HG03378 (cell line): ENCODE results near the gene CACNG3.
"Not testable (repeated sequence)": the region's sequence is repeated elsewhere in the genome, so short reads cannot be mapped to it uniquely, and the experiment has no call there.

Experiments
- ATAC-seq: cut with Tn5 transposase; IDR thresholded peaks from one replicate; pipeline ENCODE4 v1.9.1; 2021; ENCODE audit warnings: mild to moderate bottlenecking, moderate library complexity; ENCODE audit not compliant: unreplicated experiment

Gene CACNG3

DNA sequence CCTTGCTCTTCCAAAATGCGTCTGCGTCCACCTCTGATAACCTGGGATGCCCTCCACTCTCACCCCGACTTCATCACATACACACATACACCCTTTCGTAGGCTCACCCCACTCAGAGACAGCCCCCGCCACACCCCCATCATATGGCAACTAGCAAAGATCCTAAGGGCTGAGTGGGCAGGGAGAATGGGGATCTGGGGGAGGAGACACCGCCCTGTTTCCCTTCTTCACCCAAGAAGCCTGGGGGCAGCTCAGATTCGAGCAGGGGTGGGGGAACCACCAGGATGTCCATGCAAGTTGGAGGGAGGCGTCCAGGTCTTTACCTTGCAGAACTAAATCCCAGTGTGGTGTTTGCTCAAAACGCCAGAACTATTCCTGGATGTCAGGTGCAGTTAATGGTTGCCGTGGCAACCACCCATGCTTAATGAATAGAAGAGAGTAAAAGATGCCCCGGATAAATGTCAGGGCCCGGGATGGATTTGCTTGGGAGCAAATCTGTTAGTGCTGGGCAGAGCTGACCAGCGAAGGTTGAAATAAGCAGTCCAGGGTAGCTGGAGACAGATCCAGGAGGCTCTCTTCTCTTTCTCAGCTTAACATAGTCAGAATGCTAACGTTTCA is 72.8 kb downstream of the CACNG3 start:
- no peak for ATAC-seq

DNA sequence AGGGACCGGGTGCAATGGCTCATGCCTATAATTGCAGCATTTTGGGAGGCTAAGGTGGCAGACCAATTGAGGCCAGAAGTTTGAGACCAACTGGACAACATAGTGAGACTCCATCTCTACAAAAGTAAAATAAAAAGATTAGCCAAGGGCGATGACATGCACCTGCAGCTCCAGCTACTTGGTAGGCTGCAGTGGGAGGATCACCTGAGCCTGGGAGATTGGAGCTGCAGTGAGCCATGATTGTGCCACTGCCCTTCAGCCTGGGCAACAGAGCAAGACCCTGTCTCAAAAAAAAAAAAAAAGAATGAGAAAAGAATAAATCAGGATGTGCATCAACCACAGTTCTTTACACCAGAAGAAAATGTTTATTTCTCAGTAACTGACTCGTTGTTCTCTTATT is 76.0 kb downstream of the CACNG3 start:
- no peak for ATAC-seq

DNA sequence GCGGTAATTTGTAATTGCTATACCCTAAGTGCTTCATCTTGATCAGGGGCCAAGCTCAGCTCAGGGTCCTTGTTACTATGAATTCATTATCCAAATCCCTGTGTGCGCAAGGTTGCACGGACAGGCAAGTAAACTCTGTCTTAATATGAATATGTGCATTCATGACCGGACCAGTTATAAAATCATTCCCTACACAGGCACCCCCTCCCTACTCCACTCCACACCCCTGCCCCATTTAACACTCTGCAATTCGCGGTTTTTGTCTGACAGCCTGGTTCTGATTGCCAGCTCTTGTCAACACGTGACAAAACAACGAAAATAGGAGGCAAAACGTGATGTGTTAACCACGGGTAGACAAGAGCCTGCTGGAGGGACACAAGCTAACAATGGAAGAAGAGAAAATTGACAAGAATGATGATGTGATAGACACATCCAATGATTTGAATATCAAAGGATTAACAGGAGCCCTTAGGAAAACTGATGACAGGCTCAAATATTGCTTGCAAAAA is 76.5 kb downstream of the CACNG3 start:
- ATAC-seq = no peak

DNA sequence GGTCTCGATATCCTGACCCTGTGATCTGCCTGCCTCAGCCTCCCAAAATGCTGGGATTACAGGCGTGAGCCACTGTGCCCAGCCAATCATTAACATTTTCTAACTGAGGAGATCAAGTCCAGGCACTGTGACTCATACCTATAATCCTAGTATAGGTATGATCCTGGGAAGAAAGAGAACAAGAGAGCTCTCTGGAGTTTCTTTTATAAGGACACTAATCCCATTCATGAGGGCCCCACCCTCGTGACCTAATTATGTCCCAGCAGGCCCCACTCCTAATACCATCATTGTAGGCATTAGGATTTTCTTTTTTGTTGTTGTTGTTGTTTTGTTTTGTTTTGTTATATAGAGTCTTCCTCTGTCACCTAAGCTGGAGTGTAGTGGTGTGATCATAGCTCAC is 80.4 kb downstream of the CACNG3 start:
- ATAC-seq = no peak

DNA sequence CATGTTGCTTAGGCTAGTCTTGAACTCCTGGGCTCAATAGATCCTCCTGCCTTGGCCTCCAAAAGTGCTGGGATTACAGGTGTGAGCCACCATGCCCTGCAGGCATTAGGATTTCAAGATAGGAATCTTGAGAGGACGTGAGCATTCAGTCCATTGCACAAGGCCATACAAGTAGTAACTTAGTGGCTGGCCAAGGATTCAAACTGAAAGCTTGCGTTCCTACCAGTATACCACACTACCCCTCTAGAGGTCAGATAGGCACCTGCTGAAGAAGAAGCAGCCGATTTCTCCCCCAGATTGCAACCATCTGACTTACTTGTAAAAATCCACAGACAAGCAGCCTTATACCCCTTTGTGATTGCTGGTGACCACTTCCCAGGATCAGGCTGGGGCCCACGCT is 80.9 kb downstream of the CACNG3 start:
- ATAC-seq = no peak

DNA sequence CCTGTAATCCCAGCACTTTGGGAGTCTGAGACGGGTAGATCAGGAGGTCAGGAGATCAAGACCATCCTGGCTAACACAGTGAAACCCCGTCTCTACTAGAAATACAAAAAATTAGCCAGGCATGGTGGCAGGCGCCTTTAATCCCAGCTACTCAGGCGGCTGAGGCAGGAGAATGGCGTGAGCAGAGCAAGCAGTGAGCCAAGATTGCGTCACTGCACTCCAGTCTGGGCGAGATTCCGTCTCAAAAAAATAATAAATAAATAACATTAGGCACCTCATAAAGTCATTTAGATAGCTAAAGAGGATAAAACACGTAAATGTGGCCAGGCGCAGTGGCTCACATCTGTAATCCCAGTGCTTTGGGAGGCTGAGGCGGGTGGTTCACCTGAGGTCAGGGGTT is 87.7 kb downstream of the CACNG3 start:
- ATAC-seq = not testable (repeated sequence)

DNA sequence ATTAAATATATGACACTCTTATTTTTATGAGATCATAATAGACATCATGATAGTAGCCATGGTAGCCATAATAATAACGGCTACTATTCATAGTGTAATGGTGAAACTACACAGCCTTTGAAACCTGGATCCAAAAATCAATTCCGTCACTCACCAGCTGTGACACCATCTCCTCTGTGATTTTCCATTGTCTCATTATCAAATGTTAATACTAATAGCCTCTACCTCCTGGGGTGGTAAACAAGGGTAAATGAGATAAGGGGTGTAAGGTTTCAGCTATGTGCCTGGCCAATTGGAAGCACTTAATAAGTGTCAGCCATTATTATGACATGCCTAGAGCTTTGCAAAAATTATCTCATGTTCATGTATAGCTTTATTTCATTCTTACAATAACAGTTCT is 88.6 kb downstream of the CACNG3 start:
- no peak for ATAC-seq

DNA sequence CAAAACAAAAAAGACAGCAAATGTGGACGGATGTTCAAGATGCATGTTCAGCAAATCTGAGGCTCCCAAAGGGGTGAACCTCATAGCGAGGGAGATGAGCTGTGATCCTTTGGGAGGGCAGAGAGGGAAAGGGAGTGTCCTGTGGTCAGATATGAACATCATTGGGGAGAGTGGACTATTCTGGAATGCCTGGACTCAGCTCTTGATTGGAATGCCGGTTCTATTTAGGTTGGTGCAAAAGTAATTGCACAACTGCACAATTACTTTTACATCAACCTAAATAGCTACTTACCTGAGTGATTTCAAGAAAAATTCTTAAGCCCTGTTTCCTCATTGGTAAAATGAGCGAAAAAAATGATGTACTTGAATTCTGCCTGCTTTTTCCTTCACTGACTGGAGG is 89.6 kb downstream of the CACNG3 start:
- no peak for ATAC-seq

DNA sequence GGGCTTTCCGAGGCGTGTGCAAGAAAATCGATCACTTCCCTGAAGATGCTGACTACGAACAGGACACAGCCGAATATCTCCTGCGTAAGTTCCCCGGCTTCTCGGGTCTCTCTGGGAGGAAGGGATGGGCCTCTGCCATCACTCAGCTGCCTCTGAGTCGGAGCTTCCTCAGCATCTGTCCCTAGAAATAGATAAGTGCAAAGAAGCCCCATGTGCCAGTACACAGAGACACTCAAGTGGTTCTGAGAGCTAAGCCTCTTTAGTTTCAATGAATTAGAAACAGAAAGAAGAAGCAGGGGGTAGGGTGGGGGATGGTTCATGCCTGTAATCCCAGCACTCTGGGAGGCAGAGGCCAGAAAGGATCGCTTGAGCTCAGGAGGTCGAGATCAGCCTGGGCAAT is 90.6 kb downstream of the CACNG3 start:
- ATAC-seq = no peak

DNA sequence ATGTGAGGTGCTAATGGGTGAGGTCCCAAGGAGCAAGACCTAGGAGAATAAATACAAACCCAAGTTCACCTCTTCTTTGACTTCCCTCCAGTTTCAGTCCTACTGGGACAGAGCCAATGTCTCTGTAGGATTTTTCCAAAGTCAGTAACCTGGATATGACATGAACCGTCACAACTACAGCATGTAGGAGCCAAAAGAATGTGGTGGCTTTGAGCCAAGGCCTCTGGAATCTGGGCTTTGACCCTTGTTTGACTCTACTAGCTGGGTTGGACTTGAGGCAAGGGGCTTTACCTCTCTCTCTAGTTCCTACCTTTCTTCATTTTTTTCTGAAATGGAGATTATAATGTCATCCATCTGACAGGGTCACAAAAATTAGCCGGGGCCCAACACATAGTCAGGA is 91.4 kb downstream of the CACNG3 start:
- no peak for ATAC-seq

DNA sequence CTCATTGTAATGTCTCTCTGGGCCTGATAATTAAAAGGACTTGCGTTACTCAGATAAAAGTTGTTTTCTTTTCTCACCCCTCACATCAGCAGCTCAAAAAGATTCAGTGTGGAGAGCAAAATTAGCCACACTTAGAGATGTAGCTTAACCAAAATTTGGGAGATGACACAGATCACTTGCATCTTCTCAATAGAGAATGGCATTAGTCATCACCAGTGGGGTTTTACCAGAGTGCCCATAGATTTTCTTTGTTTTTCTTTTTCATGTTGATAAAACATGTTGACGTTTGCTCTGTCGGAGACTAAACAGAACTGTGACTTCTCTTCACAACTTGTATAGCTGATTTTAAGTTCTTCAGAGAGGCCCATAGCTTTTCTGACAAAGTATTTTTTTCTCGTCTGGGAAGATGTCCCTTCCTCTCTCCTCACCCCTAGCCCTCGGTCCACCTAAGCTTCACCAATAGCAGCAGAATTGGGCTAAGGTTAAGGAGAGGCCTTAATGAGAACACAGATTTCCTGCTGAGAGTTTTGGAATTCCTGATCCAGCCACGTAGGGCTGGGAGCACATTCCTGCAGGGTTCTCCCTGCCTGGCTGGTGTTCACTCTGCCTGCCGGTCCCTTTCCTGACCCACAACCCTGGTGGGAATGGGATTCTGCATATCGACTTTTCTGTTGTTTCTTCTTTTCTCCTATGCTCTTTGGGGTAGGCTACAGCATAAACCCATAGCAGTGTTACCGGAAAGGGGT is 92.6 kb downstream of the CACNG3 start:
- no peak for ATAC-seq

DNA sequence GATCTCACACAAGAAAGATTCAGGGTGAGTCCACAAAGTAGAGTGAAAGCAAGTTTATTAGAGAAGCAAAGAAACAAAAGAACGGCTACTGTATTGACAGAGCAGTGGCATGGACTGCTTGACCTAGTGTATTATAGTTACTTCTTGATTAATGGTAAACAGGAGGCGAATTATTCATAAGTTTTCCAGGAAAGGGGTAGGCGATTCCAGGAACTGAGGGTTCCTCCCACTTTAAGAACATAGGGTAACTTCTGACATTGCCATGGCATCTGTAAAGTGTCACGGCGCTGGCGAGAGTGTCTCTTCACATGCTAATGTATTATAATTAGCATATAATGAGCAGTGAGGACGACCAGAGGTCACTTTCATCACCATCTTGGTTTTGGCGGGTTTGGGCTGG is 93.2 kb downstream of the CACNG3 start:
- no peak for ATAC-seq

DNA sequence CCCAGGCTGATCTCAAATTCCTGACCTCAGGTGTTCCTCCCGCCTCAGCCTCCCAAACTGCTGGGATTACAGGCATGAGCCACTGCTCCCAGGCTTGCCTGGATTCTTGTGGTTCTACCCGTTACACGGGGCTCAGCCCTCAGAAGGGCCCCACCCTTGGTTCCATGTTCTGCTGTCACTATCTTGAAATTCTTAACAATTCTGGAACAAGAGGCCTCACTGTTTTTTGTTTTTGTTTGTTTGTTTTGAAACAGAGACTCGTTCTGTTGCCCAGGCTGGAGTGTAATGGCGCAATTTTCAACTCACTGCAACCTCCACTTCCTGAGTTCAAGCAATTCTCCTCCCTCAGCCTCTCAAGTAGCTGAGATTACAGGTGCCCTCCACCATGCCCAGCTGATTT is 96.6 kb downstream of the CACNG3 start:
- no peak for ATAC-seq

DNA sequence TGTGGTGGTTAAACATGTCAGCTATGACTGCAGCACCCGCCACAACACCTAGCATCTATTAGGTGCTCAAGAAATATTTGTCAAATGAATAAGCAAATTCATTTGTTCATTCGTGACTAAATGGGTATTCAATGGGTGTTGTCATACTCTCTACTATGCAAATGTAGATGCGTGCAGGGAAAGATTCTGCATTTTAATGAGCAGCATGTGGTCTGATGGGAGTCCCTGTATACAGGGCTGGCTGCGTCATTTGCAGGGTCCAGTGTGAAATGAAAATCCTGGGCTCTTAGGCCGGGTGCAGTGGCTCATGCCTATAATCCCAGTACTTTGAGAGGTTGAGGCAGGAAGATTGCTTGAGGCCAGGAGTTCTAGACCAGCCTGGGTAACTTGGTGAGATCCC is 97.5 kb downstream of the CACNG3 start:
- ATAC-seq = no peak

DNA sequence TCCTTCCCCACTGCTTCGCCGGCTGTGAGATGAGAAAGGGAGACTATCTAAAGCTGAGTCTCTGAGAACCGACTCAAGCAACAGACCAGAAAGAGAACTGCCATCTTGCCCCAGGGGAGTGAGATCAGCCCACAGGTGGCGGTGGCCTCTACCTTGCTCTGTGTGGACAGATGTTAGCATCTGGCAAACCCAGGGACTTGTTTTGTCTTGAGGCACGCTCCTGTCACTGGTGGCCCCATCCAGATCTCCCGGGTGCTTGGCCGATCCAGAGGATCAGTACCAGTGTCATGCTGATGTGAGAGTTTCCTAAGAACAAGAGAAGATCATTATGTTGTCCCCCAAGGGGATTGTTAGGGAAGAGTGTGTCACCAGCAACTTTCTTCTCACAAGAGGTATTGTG is 101.4 kb downstream of the CACNG3 start:
- no peak for ATAC-seq

DNA sequence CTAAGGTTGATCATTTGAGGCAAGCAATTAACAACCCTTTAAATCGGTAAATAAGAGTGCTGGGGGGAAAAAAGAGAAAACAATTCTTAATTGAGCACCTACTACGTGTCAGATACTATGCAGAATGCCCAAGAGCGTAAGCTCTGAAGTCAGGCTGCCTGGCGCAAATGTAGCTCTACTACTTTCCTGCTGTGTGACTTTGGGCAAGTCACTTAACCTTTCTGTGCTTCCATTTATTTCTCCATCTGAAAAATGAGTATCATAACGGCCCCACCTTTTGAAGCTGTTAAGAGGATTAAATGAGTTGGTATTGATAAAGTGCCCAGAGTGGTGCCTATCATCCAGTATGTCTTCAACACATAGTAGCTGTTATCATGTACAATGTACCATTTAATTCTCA is 102.0 kb downstream of the CACNG3 start:
- no peak for ATAC-seq

DNA sequence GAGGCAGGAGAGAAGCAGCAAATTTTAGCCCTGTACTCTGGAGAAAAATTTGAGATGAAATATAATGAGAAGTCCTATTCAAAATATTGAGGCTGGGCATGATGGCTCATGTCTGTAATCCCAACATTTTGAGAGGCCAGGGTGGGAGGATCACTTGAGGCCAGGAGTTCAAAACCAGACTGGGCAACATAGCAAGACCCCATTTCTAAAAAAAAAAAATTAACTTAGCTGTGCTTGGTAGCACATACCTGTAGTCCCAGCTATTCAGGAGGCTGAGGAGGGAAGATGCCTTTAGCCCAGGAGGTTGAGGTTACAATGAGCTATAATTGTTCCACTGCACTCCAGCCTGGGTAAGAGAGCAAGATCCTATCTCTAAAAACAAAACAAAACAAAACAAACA is 103.4 kb downstream of the CACNG3 start:
- no peak for ATAC-seq

DNA sequence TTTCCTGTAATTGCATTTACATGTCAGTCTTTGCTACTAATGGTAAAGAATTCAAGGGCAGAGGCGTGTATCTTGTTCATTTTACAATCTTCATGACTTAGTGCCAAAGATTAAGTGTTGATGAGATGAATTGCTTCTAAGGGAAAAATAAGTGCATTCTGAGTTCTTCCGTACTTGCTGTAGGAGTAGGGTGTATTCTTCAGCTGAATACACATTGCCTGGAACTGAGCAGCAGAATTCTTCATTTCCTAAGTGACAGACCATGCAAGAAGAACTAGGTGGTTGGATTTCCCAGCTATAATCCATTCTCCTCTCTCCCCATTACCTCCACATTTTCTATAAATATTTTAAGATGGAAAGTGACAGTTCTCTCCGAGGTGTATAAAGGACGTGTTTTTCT is 104.8 kb downstream of the CACNG3 start:
- no peak for ATAC-seq

DNA sequence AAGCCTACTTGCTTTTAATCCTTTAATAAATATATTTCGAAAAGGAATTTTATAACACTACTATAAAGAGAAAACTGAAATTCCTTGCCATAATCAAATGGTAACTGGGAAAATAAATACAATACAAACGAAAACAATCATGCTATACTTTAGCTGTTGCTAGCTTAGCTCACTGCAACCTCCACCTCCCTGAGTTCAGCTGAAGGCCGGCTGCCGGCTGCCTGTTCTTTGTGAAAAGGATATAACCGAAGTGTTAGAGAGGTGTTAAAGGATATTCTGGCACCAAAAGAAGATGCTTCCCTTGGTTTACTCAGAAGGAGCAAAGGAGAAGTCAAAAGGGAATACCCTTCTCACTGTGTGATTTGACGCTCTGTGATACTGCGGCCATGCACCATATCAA is 108.5 kb downstream of the CACNG3 start:
- ATAC-seq = no peak

DNA sequence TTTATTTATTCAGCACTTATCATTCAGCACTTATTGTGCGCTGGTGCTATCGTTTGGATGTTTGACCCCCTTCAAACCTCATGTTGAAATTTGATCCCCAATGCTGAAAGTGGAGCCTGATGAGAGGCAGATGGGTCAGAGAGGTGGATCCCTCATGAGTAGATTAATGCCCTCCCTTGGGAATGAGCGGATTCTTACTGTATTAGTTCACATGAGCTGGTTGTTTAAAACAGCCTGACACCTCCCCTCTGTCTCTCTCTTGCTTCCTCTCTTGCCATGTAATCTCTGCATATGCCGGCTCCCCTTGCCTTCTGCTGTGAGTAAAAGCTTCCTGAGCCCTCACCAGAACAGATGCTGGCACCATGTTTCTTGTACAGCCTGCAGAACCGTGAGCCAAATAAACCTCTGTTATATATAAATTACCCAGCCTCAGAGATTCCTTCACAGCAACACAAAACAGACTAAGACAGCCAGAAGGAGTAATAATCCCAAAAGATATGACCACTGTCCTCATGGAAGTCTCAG is 111.1 kb downstream of the CACNG3 start:
- no peak for ATAC-seq

DNA sequence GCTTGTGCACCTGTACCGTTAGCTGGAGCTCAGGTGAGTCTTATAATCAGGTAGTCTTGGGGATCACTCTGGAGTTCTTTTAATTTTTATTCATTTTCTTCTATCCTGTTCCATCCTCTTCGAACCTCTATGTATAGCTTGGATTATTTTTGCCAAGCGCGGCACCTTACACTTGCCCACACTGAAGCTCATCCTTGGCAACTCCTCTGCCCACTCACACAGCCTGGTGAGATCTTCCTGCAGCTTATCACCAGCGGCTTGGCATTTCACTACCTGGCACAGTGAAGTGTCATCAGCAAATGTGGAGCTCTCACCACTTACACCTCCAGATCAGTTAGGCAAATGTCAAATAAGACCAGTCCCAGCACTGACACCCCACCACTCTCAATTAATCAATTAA is 116.7 kb downstream of the CACNG3 start:
- ATAC-seq = no peak

DNA sequence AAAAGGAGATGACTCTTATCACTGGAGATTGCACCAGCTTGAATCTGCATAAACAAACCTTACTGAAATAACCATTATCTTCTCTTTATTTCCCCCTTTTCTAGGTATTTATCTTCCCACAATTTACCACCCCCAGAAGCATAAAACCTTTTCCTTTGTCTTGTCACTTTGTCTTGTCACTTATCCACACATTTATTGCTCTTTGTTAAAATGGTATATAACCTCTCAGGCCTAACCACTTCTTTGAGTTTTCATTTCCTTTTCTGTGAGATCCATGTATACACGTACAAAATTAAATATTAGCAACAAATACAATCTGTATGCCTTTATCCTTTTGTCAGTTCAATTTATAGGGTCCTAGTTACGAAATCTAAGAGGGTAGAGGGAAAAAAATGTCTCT is 122.9 kb downstream of the CACNG3 start:
- ATAC-seq = no peak
